AG20443 (cell line): ENCODE measurements around the gene SKIC8.
"Not testable (repeated sequence)": the region's sequence is repeated elsewhere in the genome, so short reads cannot be mapped to it uniquely, and the experiment has no call there.

Experiments
- DNase-seq: peaks from one replicate; pipeline ENCODE4 v3.0.0; 2012; ENCODE audit warnings: low spot score, mixed read lengths

The SKIC8 gene

GRCh38 chr15:78251136-78251535 is 48.3 kb downstream of the SKIC8 start:
- DNase-seq = no peak

DNA sequence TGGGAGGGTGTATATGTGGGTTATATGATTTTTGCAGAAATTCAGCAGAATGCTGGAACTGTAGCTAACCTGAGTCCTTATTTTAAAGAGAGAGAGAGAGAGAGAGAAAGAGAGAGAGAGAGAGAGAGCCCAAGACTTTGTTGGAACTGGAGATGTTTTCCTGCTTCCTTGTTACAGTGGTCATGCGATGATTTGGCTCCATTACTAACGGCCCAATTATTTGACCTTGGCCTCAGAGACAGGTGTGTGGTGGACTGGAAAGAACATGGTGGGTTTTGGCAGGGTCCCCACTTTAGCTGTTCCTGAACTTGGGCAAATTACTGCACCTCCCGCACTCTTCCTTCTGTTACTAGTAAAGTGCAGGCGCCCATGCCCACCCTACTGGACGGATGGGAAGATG is 50.3 kb downstream of the SKIC8 start:
- no peak for DNase-seq

- DNase-seq = no peak
Observed at GRCh38 chr15:78247911-78248310, 51.5 kb downstream of the SKIC8 start.

DNA sequence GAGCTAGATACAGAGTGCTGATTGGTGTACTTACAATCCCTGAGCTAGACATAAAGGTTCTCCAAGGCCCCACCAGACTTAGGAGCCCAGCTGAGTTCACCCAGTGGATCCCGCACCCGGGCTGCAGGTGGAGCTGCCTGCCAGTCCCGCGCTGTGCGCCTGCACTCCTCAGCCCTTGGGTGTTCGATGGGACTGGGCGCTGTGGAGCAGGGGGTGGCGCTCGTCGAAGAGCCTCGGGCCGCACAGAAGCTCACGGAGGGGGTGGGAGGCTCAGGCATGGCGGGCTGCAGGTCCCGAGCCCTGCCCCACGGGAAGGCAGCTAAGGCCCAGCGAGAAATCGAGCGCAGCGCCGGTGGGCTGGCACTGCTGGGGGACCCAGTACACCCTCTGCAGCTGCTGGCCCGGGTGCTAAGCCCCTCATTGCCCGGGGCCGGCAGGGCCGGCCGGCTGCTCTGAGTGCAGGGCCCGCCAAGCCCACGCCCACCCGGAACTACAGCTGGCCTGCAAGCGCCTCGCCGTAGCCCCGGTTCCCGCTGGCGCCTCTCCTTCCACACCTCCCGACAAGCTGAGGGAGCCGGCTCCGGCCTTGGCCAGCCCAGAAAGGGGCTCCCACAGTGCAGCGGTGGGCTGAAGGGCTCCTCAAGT is 53.3 kb downstream of the SKIC8 start:
- not testable (repeated sequence) for DNase-seq

DNA sequence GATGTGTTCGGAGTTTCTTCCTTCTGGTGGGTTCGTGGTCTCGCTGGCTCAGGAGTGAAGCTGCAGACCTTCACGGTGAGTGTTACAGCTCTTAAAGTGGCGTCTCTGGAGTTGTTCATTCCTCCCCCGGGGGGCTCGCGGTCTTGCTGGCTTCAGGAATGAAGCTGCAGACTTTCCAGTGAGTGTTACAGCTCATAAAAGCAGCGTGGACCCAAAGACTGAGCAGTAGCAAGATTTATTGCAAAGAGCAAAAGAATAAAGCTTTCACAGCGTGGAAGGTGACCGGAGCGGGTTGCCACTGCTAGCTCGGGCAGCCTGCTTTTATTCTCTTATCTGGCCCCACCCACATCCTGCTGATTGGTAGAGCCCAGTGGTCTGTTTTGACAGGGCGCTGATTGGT is 54.0 kb downstream of the SKIC8 start:
- DNase-seq = not testable (repeated sequence)

DNA sequence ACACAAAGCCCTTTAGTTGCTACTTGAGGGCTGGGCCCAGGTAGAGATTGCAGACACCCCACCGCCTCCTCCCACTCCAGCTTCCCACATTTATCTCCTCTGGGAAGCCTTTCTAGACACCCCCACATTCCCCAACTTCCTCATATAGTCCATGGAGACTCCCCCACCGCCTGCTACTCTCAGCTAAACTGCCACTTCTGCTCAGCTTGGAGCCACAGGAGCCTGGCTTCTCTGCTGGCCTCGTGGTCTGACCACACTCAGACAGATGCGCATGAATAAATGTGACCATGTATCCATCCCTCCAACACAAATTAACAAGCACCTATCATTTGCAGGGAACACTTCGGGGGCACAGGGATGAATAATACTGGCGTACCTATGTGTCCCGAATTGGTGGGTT is 54.5 kb downstream of the SKIC8 start:
- no peak for DNase-seq

- no peak for DNase-seq
Observed at GRCh38 chr15:78244101-78244500, 55.3 kb downstream of the SKIC8 start.

DNA sequence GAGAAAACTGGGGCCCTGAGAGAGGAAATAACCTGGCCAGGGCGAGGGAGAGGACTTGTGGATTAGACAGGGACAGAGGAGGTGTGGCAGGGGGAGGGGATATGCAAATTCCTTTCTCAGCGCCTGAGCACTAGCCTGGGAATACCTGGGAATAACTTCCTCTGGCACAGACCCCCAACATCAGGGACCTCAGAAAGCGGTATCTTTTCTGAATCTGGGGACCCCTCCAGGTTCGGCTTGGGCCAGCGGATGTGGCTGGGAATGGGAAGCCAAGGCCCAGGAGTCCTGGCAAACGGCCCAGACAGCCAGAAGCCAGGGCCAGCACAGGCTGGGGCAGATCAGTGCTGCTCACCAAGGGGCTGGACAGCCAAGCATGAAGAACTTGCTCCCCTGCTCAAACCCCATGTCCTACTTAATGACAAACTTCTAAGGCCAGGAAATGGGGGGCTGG is 55.9 kb downstream of the SKIC8 start:
- peak; percentile 53 for DNase-seq

DNA sequence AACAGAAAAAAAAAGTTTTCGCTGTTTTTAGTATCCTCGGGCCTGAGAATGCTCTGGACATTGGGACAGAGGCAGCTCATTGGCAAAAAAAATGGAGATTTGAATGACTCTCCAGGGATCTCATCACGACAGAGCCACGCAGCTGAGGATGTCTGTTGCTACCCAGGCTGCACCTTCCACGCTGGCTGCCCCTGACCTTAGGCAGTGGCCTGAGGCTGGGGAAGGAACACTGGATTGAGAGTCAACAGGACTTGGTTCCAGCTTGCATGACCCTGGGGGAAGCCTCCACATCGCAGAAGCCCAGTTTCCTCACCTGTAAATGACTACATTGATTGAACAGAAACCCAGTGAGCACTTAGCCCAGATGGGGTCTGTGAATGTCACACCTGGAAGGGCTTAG is 56.4 kb downstream of the SKIC8 start:
- no peak for DNase-seq

DNA sequence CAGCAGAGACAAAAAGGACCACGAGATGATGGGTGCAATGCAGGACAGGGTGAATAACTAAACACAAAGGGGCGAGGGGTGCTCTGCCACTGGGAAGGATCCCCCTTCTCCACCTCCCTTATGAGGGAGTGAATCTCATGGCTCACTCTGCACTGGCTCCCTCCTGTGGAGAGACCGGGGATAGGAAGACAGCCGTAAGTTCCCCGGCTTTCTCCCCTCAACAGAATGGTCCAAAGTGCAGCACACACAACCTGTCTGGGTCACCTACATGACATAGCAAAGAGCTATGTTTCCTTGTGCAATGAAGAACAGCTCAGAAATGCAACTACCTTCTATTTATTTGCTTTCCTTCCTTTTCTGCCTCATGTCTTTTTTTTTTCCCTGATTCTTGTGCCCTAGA is 57.3 kb downstream of the SKIC8 start:
- DNase-seq = no peak

GRCh38 chr15:78241017-78241416 is 58.4 kb downstream of the SKIC8 start:
- DNase-seq = peak; percentile 95

- DNase-seq = no peak
Observed at GRCh38 chr15:78239811-78240210, 59.6 kb downstream of the SKIC8 start.

DNA sequence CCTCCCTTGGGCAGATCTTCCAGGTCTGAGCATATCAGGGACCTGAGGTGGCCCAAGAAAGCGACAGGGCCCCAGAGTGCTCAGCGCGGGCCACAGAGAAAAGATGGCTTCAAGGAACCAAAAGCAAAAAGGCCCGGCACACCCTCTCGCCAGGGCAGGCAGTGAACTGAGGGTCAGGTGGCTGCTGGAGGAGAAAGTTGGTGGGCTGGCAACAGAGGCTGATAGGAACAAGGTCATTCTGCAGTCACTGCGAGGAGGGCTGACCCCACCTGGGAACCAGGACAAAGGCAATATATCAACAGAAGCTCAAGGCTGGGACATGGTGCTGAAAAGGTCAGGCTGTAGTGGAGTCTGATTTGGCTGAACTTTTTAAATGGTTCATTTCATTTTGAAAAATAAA is 62.3 kb downstream of the SKIC8 start:
- no peak for DNase-seq

GRCh38 chr15:78236491-78236890 is 62.9 kb downstream of the SKIC8 start:
- no peak for DNase-seq

- DNase-seq = no peak
Observed at GRCh38 chr15:78234515-78235040, 64.8 kb downstream of the SKIC8 start, which contains the start of gene ACSBG1. Gene ACSBG1 (minus strand): TSS chr15:78234565. CDS start chr15:78234501, 64 bp downstream.

DNA sequence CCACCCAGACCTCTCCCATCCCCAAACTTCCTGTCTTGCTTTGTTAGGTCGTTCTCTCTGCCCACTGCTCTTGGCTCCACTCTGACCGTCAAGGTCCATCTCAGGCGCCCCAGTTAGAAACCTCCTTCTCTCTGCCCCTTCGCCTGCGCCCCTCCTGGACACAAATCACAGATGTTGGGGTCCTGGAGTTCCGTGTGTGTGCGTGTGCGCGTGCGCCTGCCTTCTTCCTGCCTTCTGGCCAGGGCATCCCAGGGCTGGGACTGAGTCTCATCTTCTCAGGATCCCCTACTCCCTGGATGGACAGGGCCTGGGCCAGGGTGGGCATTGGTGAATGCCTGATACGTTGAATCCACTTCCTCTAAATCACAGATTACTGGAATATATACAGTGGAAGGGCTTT is 65.9 kb downstream of the SKIC8 start:
- no peak for DNase-seq
